ENCODE measurements around the gene SNAI1. TPM values are rescaled to one million over a fixed set of nuclear protein-coding genes. Genes with fewer than 3 reads are reported as not detected.
"Not testable (repeated sequence)": the region's sequence is repeated elsewhere in the genome, so short reads cannot be mapped to it uniquely, and the experiment has no call there.

The SNAI1 gene
- total RNA-seq, 2 experiments from 2014 or later = 0.40 to 0.75 TPM

- H3K36me3 Mint-ChIP-seq = peaks cover 35% of the 10 kb centered on the region
- H3K27me3 Mint-ChIP-seq = no peaks in the 10 kb centered on the region
- DNase-seq (no peak), ATAC-seq (ENCODE audit: low read depth) (no peak)
- POLR2A ChIA-PET = interaction anchor here (0.7 kb wide), 1 partner anchor 30 kb away, joined by 5 read pairs; no protein-coding TSS in a partner anchor
- no peaks in the 10 kb centered on the region for H3K9me3 Mint-ChIP-seq
- no peak overlapping the region for H3K4me3 Mint-ChIP-seq
- H3K27ac Mint-ChIP-seq = no peak overlapping the region
- peaks cover 6% of the 10 kb centered on the region for H3K4me1 Mint-ChIP-seq
Observed at GRCh38 chr20:49948809-49949507, 33.8 kb upstream of the SNAI1 start.

DNA sequence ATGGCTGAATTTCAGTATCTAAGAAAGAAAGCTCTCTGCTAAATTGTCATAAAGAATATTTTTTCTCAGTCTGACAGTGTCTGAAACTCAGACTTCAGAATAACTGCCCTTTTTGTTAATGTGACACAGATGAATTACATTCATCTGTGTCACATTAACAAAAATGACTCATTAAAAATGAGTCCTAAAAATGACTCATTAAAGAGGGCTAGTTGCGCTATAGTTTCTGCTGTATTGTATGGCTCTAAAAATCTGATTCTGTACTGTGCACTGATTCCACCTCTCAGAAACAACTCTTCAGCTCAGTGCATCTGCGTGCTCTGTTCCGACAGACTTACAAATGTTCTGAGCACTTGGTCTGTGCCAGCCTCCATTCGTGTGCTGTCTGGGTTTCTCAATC is 31.6 kb upstream of the SNAI1 start:
- no peak for ATAC-seq (ENCODE audit: low read depth)
- Mint-ChIP-seq H3K9me3 (no peaks in the 10 kb centered on the region), H3K27me3 (no peaks in the 10 kb centered on the region), H3K4me1 (peaks cover 3% of the 10 kb centered on the region), H3K36me3 (peaks cover 39% of the 10 kb centered on the region), H3K4me3 (no peak overlapping the region), H3K27ac (no peak overlapping the region)
- DNase-seq = no peak
- POLR2A ChIA-PET = interaction anchor here (1.3 to 2.2 kb wide), 2 partner anchors 10 to 16 kb away, joined by 4 read pairs; partner anchors contain the start of gene RNF114

GRCh38 chr20:49955167-49955566 is 27.6 kb upstream of the SNAI1 start:
- Mint-ChIP-seq H3K9me3 (no peaks in the 10 kb centered on the region), H3K4me1 (no peaks in the 10 kb centered on the region), H3K4me3 (no peak overlapping the region), H3K27ac (no peak overlapping the region), H3K36me3 (peaks cover 26% of the 10 kb centered on the region), H3K27me3 (no peaks in the 10 kb centered on the region)
- POLR2A ChIA-PET = no interaction called here
- DNase-seq = no peak
- ATAC-seq (ENCODE audit: low read depth) = no peak

- ATAC-seq (ENCODE audit: low read depth); DNase-seq; POLR2A ChIA-PET; H3K27me3 Mint-ChIP-seq; H3K4me1 Mint-ChIP-seq; H3K9me3 Mint-ChIP-seq; H3K27ac Mint-ChIP-seq; H3K4me3 Mint-ChIP-seq: not testable (repeated sequence)
- peaks cover 25% of the 10 kb centered on the region for H3K36me3 Mint-ChIP-seq
Observed at GRCh38 chr20:49955830-49956396, 26.9 kb upstream of the SNAI1 start.

DNA sequence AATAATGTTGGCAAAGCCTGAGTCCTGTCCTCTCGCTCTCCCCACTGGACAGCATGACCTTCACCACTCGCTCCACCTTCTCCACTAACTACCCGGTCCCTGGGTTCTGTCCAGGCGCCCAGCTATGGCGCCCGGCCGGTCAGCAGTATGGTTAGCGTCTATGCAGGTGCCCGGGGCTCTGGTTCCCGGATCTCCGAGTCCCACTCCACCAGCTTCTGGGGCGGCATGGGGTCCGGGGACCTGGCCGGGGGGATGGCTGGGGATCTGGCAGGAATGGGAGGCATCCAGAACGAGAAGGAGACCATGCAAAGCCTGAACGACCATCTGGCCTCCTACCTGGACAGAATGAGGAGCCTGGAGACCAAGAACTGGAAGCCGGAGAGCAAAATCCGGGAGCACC is 26.1 kb upstream of the SNAI1 start:
- Mint-ChIP-seq H3K4me3 (no peak overlapping the region), H3K27me3 (no peaks in the 10 kb centered on the region), H3K9me3 (no peaks in the 10 kb centered on the region), H3K36me3 (peaks cover 22% of the 10 kb centered on the region), H3K27ac (no peak overlapping the region), H3K4me1 (no peaks in the 10 kb centered on the region)
- DNase-seq (no peak), ATAC-seq (ENCODE audit: low read depth) (no peak)
- POLR2A ChIA-PET = no interaction called here

- H3K4me1 Mint-ChIP-seq; H3K27ac Mint-ChIP-seq; DNase-seq; H3K27me3 Mint-ChIP-seq; H3K4me3 Mint-ChIP-seq; ATAC-seq (ENCODE audit: low read depth); POLR2A ChIA-PET; H3K9me3 Mint-ChIP-seq: not testable (repeated sequence)
- peaks cover 22% of the 10 kb centered on the region for H3K36me3 Mint-ChIP-seq
Observed at GRCh38 chr20:49957089-49957938, 25.5 kb upstream of the SNAI1 start.

DNA sequence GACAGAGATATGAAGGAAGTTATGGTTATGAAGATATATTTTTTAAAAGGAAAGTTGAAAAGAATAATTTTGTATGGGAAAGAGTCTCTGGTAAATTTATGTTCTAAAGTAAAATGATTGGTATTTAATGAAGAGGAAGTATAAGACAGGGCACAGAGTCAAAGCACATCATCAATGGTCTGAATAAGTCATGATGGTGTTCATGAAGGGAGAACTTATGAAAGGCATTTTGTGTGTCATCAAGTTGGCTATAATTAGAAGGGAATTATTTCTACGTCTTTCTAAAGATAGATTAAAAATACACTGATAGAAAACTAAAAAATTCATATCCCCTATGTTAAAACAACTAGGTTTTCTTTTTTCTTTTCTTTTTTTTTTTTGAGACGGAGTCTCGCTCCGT is 21.4 kb upstream of the SNAI1 start:
- H3K4me1 Mint-ChIP-seq = no peaks in the 10 kb centered on the region
- no peak for DNase-seq
- no peak for ATAC-seq (ENCODE audit: low read depth)
- H3K36me3 Mint-ChIP-seq = peaks cover 8% of the 10 kb centered on the region
- no peaks in the 10 kb centered on the region for H3K27me3 Mint-ChIP-seq
- H3K4me3 Mint-ChIP-seq = no peak overlapping the region
- POLR2A ChIA-PET = no interaction called here
- H3K27ac Mint-ChIP-seq = no peak overlapping the region
- H3K9me3 Mint-ChIP-seq = no peaks in the 10 kb centered on the region

- Mint-ChIP-seq H3K27ac (no peak overlapping the region), H3K27me3 (no peaks in the 10 kb centered on the region), H3K9me3 (no peaks in the 10 kb centered on the region), H3K36me3 (peaks cover under 1% of the 10 kb centered on the region), H3K4me1 (no peaks in the 10 kb centered on the region), H3K4me3 (no peak overlapping the region)
- ATAC-seq (ENCODE audit: low read depth) = no peak
- DNase-seq = no peak
- POLR2A ChIA-PET = interaction anchor here (0.5 kb wide), 1 partner anchor 192 kb away, joined by 3 read pairs; no protein-coding TSS in a partner anchor
Observed at GRCh38 chr20:49964964-49965780, 17.6 kb upstream of the SNAI1 start.

DNA sequence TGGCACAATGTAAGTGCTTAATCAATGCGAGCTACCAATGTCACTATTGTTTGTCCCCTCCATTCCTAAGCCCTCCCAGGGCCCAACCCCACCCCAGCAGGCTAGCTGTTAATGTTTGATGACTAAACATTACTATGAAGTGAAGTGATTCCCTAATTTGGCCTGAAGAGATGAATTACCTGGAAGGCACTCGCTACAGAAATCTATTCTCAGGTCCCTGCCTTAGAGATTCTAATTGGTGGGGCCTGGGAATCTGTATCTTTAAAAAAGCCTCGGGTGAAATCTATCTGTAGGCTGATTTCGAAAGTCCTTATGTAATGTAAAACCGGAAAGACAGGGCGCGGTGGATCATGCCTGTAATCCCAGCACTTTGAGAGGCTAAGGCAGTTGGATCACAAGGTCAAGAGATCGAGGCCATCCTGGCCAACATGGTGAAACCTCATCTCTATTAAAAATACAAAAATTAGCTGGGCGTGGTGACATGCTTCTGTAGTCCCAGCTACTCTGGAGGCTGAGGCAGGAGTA is 16.9 kb upstream of the SNAI1 start:
- POLR2A ChIA-PET = no interaction called here
- DNase-seq (no peak), ATAC-seq (ENCODE audit: low read depth) (no peak)
- H3K9me3 Mint-ChIP-seq = no peaks in the 10 kb centered on the region
- H3K27ac Mint-ChIP-seq = no peak overlapping the region
- no peaks in the 10 kb centered on the region for H3K27me3 Mint-ChIP-seq
- H3K4me3 Mint-ChIP-seq = no peak overlapping the region
- H3K36me3 Mint-ChIP-seq = no peaks in the 10 kb centered on the region
- H3K4me1 Mint-ChIP-seq = no peaks in the 10 kb centered on the region

GRCh38 chr20:49966861-49967260 is 15.9 kb upstream of the SNAI1 start:
- Mint-ChIP-seq H3K4me1 (no peaks in the 10 kb centered on the region), H3K9me3 (no peaks in the 10 kb centered on the region), H3K27me3 (no peaks in the 10 kb centered on the region), H3K27ac (no peak overlapping the region), H3K4me3 (no peak overlapping the region), H3K36me3 (no peaks in the 10 kb centered on the region)
- ATAC-seq (ENCODE audit: low read depth) = no peak
- POLR2A ChIA-PET = no interaction called here
- DNase-seq = no peak

- DNase-seq = no peak
- no peaks in the 10 kb centered on the region for H3K4me1 Mint-ChIP-seq
- H3K27me3 Mint-ChIP-seq = no peaks in the 10 kb centered on the region
- POLR2A ChIA-PET = no interaction called here
- H3K27ac Mint-ChIP-seq = no peak overlapping the region
- no peaks in the 10 kb centered on the region for H3K36me3 Mint-ChIP-seq
- H3K4me3 Mint-ChIP-seq = no peak overlapping the region
- ATAC-seq (ENCODE audit: low read depth) = no peak
- no peaks in the 10 kb centered on the region for H3K9me3 Mint-ChIP-seq
Observed at GRCh38 chr20:49969234-49969633, 13.5 kb upstream of the SNAI1 start.

DNA sequence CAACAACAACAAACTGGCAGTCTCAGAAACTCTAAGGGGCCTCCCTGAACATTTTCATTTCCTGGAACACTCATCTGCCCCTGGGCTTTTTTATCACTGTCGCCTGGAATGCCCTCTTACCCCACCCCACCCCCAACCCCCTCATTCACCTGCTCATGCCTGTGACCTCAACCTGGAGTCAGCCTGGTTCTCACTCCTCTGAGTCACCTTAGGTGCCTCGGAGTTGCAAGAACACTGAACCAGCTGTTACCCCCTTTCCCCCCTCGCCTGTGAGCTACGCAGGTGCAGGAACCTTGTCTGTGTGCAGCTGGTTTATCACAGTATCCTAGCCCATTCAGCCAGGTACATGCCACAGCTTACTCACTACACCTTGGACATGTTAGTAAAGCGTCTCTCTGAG is 12.8 kb upstream of the SNAI1 start:
- no peak for ATAC-seq (ENCODE audit: low read depth)

GRCh38 chr20:49970498-49970897 is 12.3 kb upstream of the SNAI1 start:
- H3K4me3 Mint-ChIP-seq = no peak overlapping the region
- DNase-seq = no peak
- no peak overlapping the region for H3K27ac Mint-ChIP-seq

More for the DNA sequence above, 12.8 kb upstream of the SNAI1 start:
- no peak for DNase-seq
- no peak overlapping the region for H3K27ac Mint-ChIP-seq
- no peaks in the 10 kb centered on the region for H3K36me3 Mint-ChIP-seq
- no peaks in the 10 kb centered on the region for H3K27me3 Mint-ChIP-seq
- no peaks in the 10 kb centered on the region for H3K9me3 Mint-ChIP-seq
- no peaks in the 10 kb centered on the region for H3K4me1 Mint-ChIP-seq
- H3K4me3 Mint-ChIP-seq = no peak overlapping the region
- POLR2A ChIA-PET = no interaction called here

More at GRCh38 chr20:49970498-49970897, 12.3 kb upstream of the SNAI1 start:
- POLR2A ChIA-PET = no interaction called here
- no peaks in the 10 kb centered on the region for H3K9me3 Mint-ChIP-seq
- no peaks in the 10 kb centered on the region for H3K4me1 Mint-ChIP-seq
- no peaks in the 10 kb centered on the region for H3K36me3 Mint-ChIP-seq
- H3K27me3 Mint-ChIP-seq = no peaks in the 10 kb centered on the region
- ATAC-seq (ENCODE audit: low read depth) = no peak

Measured in activated naive CD8-positive, alpha-beta T cell treated with anti-CD3 and anti-CD28 coated beads, Interleukin-2, amount 10 ng/mL, durations not matched to agents 7 days and 5 days (primary cell).